HCT116 (cell line): Measurements from ENCODE around the gene UGT1A3. TPM values are rescaled to one million over a fixed set of nuclear protein-coding genes. Genes with fewer than 3 reads are reported as not detected.

Experiments
- ATAC-seq: fragments of 200-7000 bp; cut with Tn5 transposase; 2 replicates; pipeline ENCODE4 v1.9.1; 2020; ENCODE audit warnings: mild to moderate bottlenecking, moderate library complexity
- BruUV-seq: library from RNA; stranded (reverse); fragments of 400-500 nt; replicated peaks from 2 replicates; lab custom pipeline; 2021; lab: Mats Ljungman, UMichigan
- CTCF ChIA-PET: fragments of 300-600 bp; sonication (Branson Sonifier 250); formaldehyde crosslinking; loops from one replicate; lab custom pipeline; 2021; ENCODE audit warnings: antibody characterized with exemption; lab: Charles Lee
- POLR2A ChIA-PET: fragments of 300-600, 350-600 bp; sonication (Branson Sonifier 250); formaldehyde crosslinking; loops from one replicate; lab custom pipeline; 2021; ENCODE audit warnings: antibody characterized with exemption; lab: Charles Lee
- RAD21 ChIA-PET, 2 experiments: fragments of 300-600 bp; sonication (Branson Sonifier 250); formaldehyde crosslinking; loops; one replicate each; lab custom pipeline; 2023; ENCODE audit warnings: low total read pairs in 2 of 2; ENCODE audit not compliant: uncharacterized antibody in 2 of 2, unreplicated experiment in 2 of 2, low non-redundant PET in 1 of 2; lab: Charles Lee
- DNase-seq: peaks from one replicate; pipeline ENCODE4 v3.0.0-alpha.2; 2010; ENCODE audit warnings: low read depth, low spot score
- H2AFZ ChIP-seq: fragments of 200-600 bp; shearing (Covaris generic), sonication (generic); 2 replicates; pipeline ENCODE4 v1.6.1; 2017; ENCODE audit warnings: low read depth, mixed run types, mixed read lengths, antibody characterized with exemption, low read length; ENCODE audit not compliant: poor library complexity, severe bottlenecking
- H3K27ac ChIP-seq: 2 replicates; pipeline ENCODE4 v1.5.1; 2012; ENCODE audit warnings: low read depth, low read length
- H3K27me3 ChIP-seq: fragments of 200-600 bp; sonication (generic); 2 replicates; pipeline ENCODE4 v1.6.1; 2016; ENCODE audit warnings: mixed run types, low read length, mixed read lengths; ENCODE audit not compliant: insufficient read depth
- H3K36me3 ChIP-seq, 2 experiments: fragments of 200-500 bp in 1 of 2; fragments of 200-600 bp in 1 of 2; sonication (Bioruptor generic) in 1 of 2; sonication (generic) in 1 of 2; 2 replicates each; pipeline versions ENCODE4 v1.5.1 to v1.6.1; 2014 to 2016; ENCODE audit warnings: low read length in 2 of 2, inconsistent platforms in 1 of 2, mixed read lengths in 1 of 2, mixed run types in 1 of 2; ENCODE audit not compliant: insufficient read depth in 2 of 2, control insufficient read depth in 1 of 2
- H3K4me1 ChIP-seq, 2 experiments: fragments of 200-600 bp in 1 of 2; sonication (generic) in 1 of 2; 2 replicates each; pipeline versions ENCODE4 v1.5.1 to v1.6.1; 2012 to 2017; ENCODE audit warnings: low read length in 2 of 2, inconsistent platforms in 1 of 2, mild to moderate bottlenecking in 1 of 2, mixed read lengths in 1 of 2, mixed run types in 1 of 2, moderate library complexity in 1 of 2; ENCODE audit not compliant: insufficient read depth in 2 of 2, control insufficient read depth in 1 of 2
- H3K4me2 ChIP-seq: fragments of 200-600 bp; sonication (generic); 2 replicates; pipeline ENCODE4 v1.6.1; 2017; ENCODE audit warnings: mixed run types, low read length, mixed read lengths
- H3K4me3 ChIP-seq, 2 experiments: fragments of 200-600 bp in 1 of 2; sonication (generic) in 1 of 2; replicated peaks in 1 of 2; 2 replicates each; pipeline ENCODE4 v1.5.1; 2011 to 2016; ENCODE audit warnings: low read length in 2 of 2, control low read depth in 1 of 2, low read depth in 1 of 2, mild to moderate bottlenecking in 1 of 2, mixed read lengths in 1 of 2, mixed run types in 1 of 2
- H3K79me2 ChIP-seq: fragments of 200-600 bp; sonication (generic); 2 replicates; pipeline ENCODE4 v1.6.1; 2017; ENCODE audit warnings: mild to moderate bottlenecking, mixed run types, low read length, moderate library complexity, mixed read lengths; ENCODE audit not compliant: insufficient read depth
- H3K9ac ChIP-seq: fragments of 200-600 bp; sonication (generic); 2 replicates; pipeline ENCODE4 v1.6.1; 2016; ENCODE audit warnings: low read length, mixed read lengths
- H3K9me2 ChIP-seq: fragments of 200-600 bp; sonication (generic), shearing (Covaris generic); 2 replicates; pipeline ENCODE4 v1.6.1; 2017; ENCODE audit warnings: mixed run types, mild to moderate bottlenecking, moderate library complexity; ENCODE audit not compliant: insufficient read depth
- H3K9me3 ChIP-seq, 2 experiments: fragments of 200-500 bp in 1 of 2; fragments of 200-600 bp in 1 of 2; sonication (Bioruptor generic) in 1 of 2; sonication (generic) in 1 of 2; 2 replicates each; pipeline ENCODE4 v1.6.1; 2014 to 2017; ENCODE audit warnings: low read length in 2 of 2, mixed read lengths in 2 of 2, inconsistent platforms in 1 of 2, low read depth in 1 of 2, mild to moderate bottlenecking in 1 of 2, mixed run types in 1 of 2, moderate library complexity in 1 of 2; ENCODE audit not compliant: control insufficient read depth in 1 of 2, insufficient read depth in 1 of 2
- H4K20me1 ChIP-seq: fragments of 200-600 bp; sonication (generic), shearing (Covaris generic); 2 replicates; pipeline ENCODE4 v1.6.1; 2017; ENCODE audit warnings: mixed run types, mild to moderate bottlenecking, moderate library complexity; ENCODE audit not compliant: insufficient read depth
- ATF3 ChIP-seq: IDR thresholded peaks from 2 replicates; pipeline ENCODE4 v1.6.1; 2012
- CEBPB ChIP-seq: IDR thresholded peaks from 2 replicates; pipeline ENCODE4 v1.6.1; 2012; ENCODE audit warnings: low read depth
- CTCF ChIP-seq, 3 experiments: fragments of 200-600 bp in 1 of 3; sonication (generic) in 1 of 3; IDR thresholded peaks in 2 of 3; conservative IDR thresholded peaks in 1 of 3; 2 replicates each; pipeline ENCODE4 v1.5.1; 2012 to 2017; ENCODE audit warnings: low read depth in 2 of 3, low read length in 2 of 3, antibody characterized with exemption in 1 of 3, borderline replicate concordance in 1 of 3, control low read depth in 1 of 3, mild to moderate bottlenecking in 1 of 3, mixed read lengths in 1 of 3, mixed run types in 1 of 3, moderate library complexity in 1 of 3; ENCODE audit not compliant: insufficient read depth in 1 of 3
- EGR1 ChIP-seq: IDR thresholded peaks from 2 replicates; pipeline ENCODE4 v1.6.1; 2012; ENCODE audit warnings: low read depth
- ELF1 ChIP-seq: IDR thresholded peaks from 2 replicates; pipeline ENCODE4 v1.6.1; 2012; ENCODE audit warnings: low read depth, borderline replicate concordance
- EZH2 ChIP-seq: fragments of 200-600 bp; sonication (generic); IDR thresholded peaks from 2 replicates; pipeline ENCODE4 v1.6.1; 2017; ENCODE audit warnings: antibody characterized with exemption, mixed run types
- JUND ChIP-seq: IDR thresholded peaks from 2 replicates; pipeline ENCODE4 v1.6.1; 2012
- POLR2AphosphoS5 ChIP-seq: IDR thresholded peaks from 2 replicates; pipeline ENCODE4 v1.6.1; 2011; ENCODE audit warnings: mild to moderate bottlenecking, low read depth, low read length, moderate library complexity
- REST ChIP-seq: IDR thresholded peaks from 2 replicates; pipeline ENCODE4 v1.6.1; 2012; ENCODE audit warnings: low read depth
- SIN3A ChIP-seq: IDR thresholded peaks from 2 replicates; pipeline ENCODE4 v1.6.1; 2012; ENCODE audit warnings: low read depth
- SP1 ChIP-seq: IDR thresholded peaks from 2 replicates; pipeline ENCODE4 v1.6.1; 2012; ENCODE audit warnings: low read depth
- SRF ChIP-seq: IDR thresholded peaks from 2 replicates; pipeline ENCODE4 v1.6.1; 2012; ENCODE audit warnings: low read depth
- TCF7L2 ChIP-seq: IDR thresholded peaks from 2 replicates; pipeline ENCODE4 v1.7.0; 2011; ENCODE audit warnings: borderline replicate concordance, inconsistent platforms; ENCODE audit not compliant: insufficient read depth, insufficient read length; ENCODE audit errors: extremely low read depth
- ZBTB33 ChIP-seq: IDR thresholded peaks from 2 replicates; pipeline ENCODE4 v1.6.1; 2011; ENCODE audit warnings: mild to moderate bottlenecking, low read length, moderate library complexity; ENCODE audit not compliant: insufficient replicate concordance; ENCODE audit errors: extremely low read depth
- ZNF274 ChIP-seq: fragments of 200-500 bp; sonication (Bioruptor generic); IDR thresholded peaks from 2 replicates; pipeline ENCODE4 v1.6.1; 2014; ENCODE audit warnings: mild to moderate bottlenecking, low read depth, low read length, inconsistent platforms
- intact Hi-C: fragments of 100-400 bp; cut with micrococcal nuclease; formaldehyde crosslinking; loops from 2 replicates; pipeline ENCODE4 v1.10.0; 2022
- total RNA-seq: library from RNA; stranded (reverse); gene quantifications from one replicate; pipeline ENCODE4 v1.2.1, GENCODE V29; 2021; ENCODE audit not compliant: unreplicated experiment

The UGT1A3 gene
- total RNA-seq, 1 experiment from 2014 or later = not detected

GRCh38 chr2:233689501-233689900 lies 39.3 kb upstream of the UGT1A3 start:
- RAD21 ChIA-PET = no interaction called here
- no peaks in the 10 kb centered on the region for H3K9me2 ChIP-seq
- H3K4me3 ChIP-seq = no peak overlapping the region
- no peaks in the 10 kb centered on the region for H3K4me1 ChIP-seq
- CTCF ChIA-PET = interaction anchor here (1.4 kb wide), 1 partner anchor 22 kb away, joined by 5 read pairs; no protein-coding TSS in a partner anchor
- no peaks in the 10 kb centered on the region for H3K79me2 ChIP-seq
- H3K27me3 ChIP-seq = no peaks in the 10 kb centered on the region
- BruUV-seq = no TSS peak
- no peaks in the 10 kb centered on the region for H4K20me1 ChIP-seq
- no peak overlapping the region for H3K27ac ChIP-seq
- intact Hi-C loops = no loop called here
- no peak overlapping the region for H2AFZ ChIP-seq
- no peak overlapping the region for H3K4me2 ChIP-seq
- no peaks in the 10 kb centered on the region for H3K36me3 ChIP-seq
- TF ChIP-seq ELF1 (no peak), CEBPB (no peak), SIN3A (no peak), EGR1 (no peak), ZBTB33 (no peak), CTCF (IDR thresholded peaks at IDR 0.05 in 2 of 3, conservative IDR thresholded peaks at IDR 0.05 in 1 of 3; ENCODE audit: borderline replicate concordance in 1 of 3, insufficient read depth in 1 of 3, low read depth in 2 of 3, low read length in 2 of 3) (no peak), POLR2AphosphoS5 (no peak), REST (no peak), ZNF274 (no peak), ATF3 (no peak), JUND (no peak), SRF (no peak), SP1 (no peak), EZH2 (no peak), TCF7L2 (no peak)
- no peaks in the 10 kb centered on the region for H3K9me3 ChIP-seq
- H3K9ac ChIP-seq = no peak overlapping the region
- POLR2A ChIA-PET = no interaction called here
- DNase-seq (no peak), ATAC-seq (no peak)
